WTC11 (cell line): Measurements from ENCODE around the gene HFM1.

Experiments
- CTCF ChIP-seq: fragments of 200-600 bp; IDR thresholded peaks from 2 replicates; pipeline ENCODE4 v1.8.0; 2022; ENCODE audit warnings: antibody characterized with exemption
- NFYB ChIP-seq: sonication (generic); formaldehyde crosslinking; conservative IDR thresholded peaks from 2 replicates; pipeline ENCODE4 v1.8.0; 2022; ENCODE audit warnings: low read depth, missing genetic modification reagents
- TCF7 ChIP-seq: sonication (generic); formaldehyde crosslinking; IDR thresholded peaks from 2 replicates; pipeline ENCODE4 v1.8.0; 2022; ENCODE audit warnings: mild to moderate bottlenecking, low read depth, missing genetic modification reagents, moderate library complexity

DNA sequence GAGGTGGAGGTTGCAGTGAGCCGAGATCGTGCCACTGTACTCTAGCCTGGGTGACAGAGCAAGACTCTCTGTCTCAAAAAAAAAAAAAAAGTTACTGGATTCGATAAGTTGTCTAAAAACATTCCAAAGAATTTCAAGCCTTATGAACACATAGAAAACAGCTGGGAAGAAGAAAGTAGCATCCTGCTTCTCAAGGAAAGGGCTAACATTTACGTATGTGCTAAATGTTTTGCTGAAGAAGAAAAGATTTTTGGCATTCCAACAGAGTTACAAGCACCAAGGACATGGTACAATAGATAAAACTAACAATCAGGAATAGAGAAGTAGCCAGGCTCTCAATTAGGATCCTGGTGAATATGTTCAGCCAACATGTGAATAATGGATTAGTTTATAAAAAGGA lies 69.8 kb downstream of the HFM1 start:
- TF ChIP-seq NFYB (no peak), CTCF (no peak), TCF7 (CRISPR knock-in tag) (no peak)
